ENCODE results near the gene KRT82.

KRT82 gene

DNA sequence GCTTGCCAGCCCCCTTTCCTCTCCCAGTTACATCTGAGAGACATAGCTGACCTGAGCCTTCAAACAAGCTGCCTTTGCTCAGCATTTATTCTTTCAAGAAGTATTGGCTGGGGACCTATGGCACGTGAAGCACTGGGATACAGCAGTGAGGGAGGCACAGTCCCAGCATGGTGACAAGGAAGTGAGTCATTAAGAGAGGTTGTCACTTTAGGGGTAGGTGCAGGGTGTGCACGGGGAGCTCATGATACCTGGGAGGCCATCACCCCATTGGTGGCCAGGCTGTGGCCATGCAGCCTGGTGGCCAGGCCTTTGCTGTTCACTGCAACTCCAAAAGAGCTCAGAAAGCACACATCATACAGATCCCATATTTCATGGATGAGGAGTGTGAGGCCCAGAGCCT lies 33.7 kb upstream of the KRT82 start:
- no peak for DNase-seq (ENCODE audit: low read depth)
- TF ChIP-seq, protein P1, sequence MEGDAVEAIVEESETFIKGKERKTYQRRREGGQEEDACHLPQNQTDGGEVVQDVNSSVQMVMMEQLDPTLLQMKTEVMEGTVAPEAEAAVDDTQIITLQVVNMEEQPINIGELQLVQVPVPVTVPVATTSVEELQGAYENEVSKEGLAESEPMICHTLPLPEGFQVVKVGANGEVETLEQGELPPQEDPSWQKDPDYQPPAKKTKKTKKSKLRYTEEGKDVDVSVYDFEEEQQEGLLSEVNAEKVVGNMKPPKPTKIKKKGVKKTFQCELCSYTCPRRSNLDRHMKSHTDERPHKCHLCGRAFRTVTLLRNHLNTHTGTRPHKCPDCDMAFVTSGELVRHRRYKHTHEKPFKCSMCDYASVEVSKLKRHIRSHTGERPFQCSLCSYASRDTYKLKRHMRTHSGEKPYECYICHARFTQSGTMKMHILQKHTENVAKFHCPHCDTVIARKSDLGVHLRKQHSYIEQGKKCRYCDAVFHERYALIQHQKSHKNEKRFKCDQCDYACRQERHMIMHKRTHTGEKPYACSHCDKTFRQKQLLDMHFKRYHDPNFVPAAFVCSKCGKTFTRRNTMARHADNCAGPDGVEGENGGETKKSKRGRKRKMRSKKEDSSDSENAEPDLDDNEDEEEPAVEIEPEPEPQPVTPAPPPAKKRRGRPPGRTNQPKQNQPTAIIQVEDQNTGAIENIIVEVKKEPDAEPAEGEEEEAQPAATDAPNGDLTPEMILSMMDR (conservative IDR thresholded peaks at IDR 0.05; ENCODE audit: control insufficient read depth, insufficient read depth, low read depth, low read length) = no peak
- H3K4me3 ChIP-seq (ENCODE audit: control insufficient read depth, low read depth, low read length) = no peak overlapping the region

DNA sequence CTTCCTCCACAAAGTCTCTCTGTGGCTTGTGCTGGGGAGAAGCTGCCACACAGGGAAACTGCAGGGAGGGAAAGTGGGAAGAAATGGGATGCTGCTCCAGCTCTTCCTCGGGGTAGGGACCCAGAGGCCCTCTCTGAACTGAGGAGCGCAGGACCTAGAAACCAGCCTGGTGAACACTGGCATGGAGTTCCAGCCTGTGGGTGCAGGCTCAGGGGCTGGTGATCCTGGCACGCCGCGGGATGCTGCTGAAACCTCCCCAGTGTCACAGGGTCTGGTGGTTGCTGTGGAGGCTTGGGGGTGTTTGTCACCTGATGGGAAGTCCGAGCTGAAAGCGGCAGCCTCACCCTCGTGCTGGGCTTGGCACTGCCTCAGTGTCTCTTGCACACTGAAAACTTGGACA lies 33.3 kb upstream of the KRT82 start:
- no peak for DNase-seq (ENCODE audit: low read depth)
- no peak overlapping the region for H3K4me3 ChIP-seq (ENCODE audit: control insufficient read depth, low read depth, low read length)
- TF ChIP-seq, protein P1 (conservative IDR thresholded peaks at IDR 0.05; ENCODE audit: control insufficient read depth, insufficient read depth, low read depth, low read length) = no peak

DNA sequence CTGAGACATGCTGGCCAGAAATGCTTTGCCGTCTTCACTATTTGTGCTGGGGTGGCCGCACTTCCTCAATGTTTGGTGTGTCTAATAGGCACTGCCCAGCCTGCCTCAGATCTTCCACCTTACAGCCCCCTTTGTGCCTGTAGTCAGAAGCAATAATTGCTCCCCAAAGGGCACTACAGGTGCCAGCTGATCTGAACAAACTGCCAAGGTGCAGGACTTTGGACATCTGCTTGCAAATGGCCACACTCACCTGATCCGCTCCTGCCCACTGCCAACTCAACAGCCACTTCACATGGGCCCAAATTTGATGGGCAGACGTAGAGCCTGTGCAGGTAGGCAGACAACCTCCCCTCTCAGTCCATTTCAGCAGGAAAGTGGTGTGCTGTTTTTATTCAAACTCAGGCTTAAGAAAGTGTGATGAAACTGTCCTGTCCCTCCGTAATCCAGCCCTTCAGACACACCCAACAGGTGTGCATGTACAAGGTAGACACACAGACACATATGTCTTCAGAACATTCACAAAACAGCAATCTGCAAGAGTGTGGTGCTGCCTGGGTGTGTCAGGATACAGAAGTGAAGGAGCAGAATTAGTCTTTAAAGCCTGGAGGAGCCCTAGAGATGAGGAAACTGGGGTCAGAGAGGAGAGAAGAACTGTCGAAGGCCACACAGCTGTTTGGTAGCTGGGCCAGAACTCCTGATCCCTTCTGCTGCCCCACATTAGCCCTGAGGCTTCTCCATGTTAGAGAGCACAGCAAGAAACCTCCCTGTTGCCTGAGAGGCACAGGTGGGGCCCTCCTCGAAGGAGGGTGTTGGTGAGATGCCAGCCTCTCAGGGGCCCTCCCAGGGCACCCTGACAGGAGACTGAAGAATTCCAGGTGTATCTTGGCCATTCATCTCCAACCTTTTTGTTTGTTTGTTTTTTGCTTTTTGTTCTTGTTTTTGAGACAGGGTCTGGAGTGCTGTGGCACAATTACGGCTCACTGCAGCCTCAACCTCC lies 32.5 kb upstream of the KRT82 start:
- no peak overlapping the region for H3K4me3 ChIP-seq (ENCODE audit: control insufficient read depth, low read depth, low read length)
- TF ChIP-seq, protein P1 (conservative IDR thresholded peaks at IDR 0.05; ENCODE audit: control insufficient read depth, insufficient read depth, low read depth, low read length) = no peak
- no peak for DNase-seq (ENCODE audit: low read depth)

DNA sequence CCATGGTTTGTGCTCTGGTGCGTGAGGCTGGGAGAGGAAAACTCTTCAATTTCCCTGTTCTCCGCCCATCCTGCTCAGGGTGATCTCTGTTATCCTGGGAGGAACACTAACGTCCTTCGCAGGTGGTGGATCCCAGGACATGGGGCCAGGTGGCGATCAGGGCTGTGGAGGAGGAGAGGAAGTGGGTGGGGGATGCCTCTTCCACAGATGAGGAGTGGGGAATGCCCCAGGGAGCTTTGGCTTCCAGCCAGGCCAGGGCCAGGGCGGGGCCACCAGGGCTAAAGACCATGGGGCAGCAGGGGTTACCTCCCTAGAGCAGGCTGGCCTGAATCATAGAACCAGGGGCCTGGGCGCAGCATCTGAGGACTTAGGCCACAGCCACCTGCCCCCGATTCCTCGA lies 31.4 kb upstream of the KRT82 start:
- TF ChIP-seq, protein P1 (conservative IDR thresholded peaks at IDR 0.05; ENCODE audit: control insufficient read depth, insufficient read depth, low read depth, low read length) = no peak
- no peak for DNase-seq (ENCODE audit: low read depth)
- no peak overlapping the region for H3K4me3 ChIP-seq (ENCODE audit: control insufficient read depth, low read depth, low read length)

DNA sequence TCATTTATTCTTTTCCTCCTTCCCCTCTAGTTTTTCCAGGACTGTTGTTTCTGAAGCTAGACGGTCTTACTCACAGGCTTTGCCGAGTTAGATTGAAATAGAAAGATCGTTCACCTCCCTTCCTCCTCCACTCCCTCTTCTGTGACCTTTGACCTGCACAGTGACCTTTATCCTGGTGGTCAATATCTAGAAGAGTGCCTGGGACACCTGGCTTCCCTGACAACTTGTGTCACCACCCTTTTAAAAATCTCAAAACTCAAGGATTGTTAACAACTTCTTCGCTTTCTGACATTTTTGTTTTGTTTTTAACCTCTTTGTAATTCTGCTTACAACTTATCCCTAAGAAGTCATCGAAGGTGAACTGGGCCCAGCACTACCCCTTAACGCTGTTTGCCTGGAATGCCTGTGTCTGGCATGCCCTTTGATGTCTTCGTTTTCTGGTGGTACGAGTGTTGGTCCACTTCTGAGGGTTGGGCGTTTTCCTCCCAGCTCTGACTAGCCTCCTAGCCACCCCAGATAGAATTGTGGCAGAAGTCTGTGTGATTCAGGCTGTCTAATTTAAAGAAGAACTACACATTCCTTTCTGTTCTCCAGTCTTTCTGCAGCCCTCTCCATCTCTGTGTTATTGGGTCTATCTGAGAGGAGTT lies 30.8 kb upstream of the KRT82 start:
- no peak overlapping the region for H3K4me3 ChIP-seq (ENCODE audit: control insufficient read depth, low read depth, low read length)
- DNase-seq (ENCODE audit: low read depth) = no peak
- TF ChIP-seq, protein P1 (conservative IDR thresholded peaks at IDR 0.05; ENCODE audit: control insufficient read depth, insufficient read depth, low read depth, low read length) = no peak

DNA sequence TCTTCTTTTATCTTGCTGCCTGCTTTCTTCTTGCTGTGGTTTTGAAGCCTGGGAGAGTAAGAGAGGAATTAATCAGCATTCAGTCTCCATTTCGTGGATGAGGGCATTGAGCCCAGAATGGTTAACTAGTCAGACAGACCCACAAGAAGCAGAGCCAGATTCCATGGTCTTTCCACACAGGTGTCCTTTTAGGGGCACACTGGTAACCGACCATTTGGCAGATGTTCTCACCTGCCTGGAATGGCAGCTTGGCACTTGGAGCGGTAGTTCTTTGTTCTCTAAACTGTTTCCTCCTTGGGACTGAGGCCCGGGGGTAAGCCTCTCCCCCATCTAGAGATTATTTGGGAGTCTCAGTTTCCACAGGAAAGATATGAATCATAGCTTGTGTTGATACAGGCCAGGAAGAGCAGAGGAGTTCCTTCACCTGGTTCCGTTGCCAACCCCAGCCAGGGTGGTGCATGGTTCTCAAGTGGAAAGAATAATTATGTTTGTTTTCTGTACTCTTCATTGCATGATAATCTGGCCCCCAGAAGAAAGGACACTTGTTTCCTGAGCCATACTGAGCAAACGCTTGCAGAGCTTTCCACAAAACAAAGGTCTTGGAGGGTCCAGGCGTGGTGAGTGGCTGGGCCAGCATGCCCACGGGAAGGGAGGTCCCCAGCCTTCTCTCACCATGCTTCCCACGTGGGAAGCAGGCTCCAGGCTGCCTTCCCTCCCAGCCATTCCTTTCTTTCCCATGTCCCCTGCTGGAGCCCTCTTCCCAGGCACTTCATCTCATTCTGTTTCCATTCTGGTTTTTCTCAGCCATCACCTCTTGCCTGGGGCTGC lies 30.1 kb upstream of the KRT82 start:
- no peak overlapping the region for H3K4me3 ChIP-seq (ENCODE audit: control insufficient read depth, low read depth, low read length)
- TF ChIP-seq, protein P1 (conservative IDR thresholded peaks at IDR 0.05; ENCODE audit: control insufficient read depth, insufficient read depth, low read depth, low read length) = no peak
- peak; percentile 51 for DNase-seq (ENCODE audit: low read depth)

Data from fibroblast of mammary gland (primary cell).